Breast epithelium (tissue), 3 donors: Measurements from ENCODE around the gene LINGO1.

Source experiments
- CTCF ChIP-seq, 3 donors: fragments of 450-650 bp; IDR thresholded peaks; one replicate each; pipeline ENCODE4 v1.5.1; 2016 to 2017; ENCODE audit warnings: antibody characterized with exemption in 3 of 3, mild to moderate bottlenecking in 3 of 3, moderate library complexity in 3 of 3
- POLR2A ChIP-seq: fragments of 450-650 bp; IDR thresholded peaks from one replicate; pipeline ENCODE4 v1.6.1; 2016; ENCODE audit warnings: antibody characterized with exemption, mild to moderate bottlenecking, moderate library complexity
- POLR2AphosphoS5 ChIP-seq, 3 donors: sonication (generic); formaldehyde crosslinking; IDR thresholded peaks; one replicate each; pipeline ENCODE4 v1.6.1; 2017; ENCODE audit warnings: antibody characterized with exemption in 3 of 3

GRCh38 chr15:77634266-77634962 lies 1.7 kb upstream of the LINGO1 start:
- TF ChIP-seq CTCF (IDR thresholded peaks at IDR 0.05) (no peak), POLR2AphosphoS5 (IDR thresholded peaks at IDR 0.05) (no peak), POLR2A (no peak)
